Epithelial cell of proximal tubule (primary cell): ENCODE results near the gene PRCC. TPM values are rescaled to one million over a fixed set of nuclear protein-coding genes. Genes with fewer than 3 reads are reported as not detected.
A peak's percentile ranks its signal among the peaks of the same experiment; 100 is the strongest.

Experiments used
- DNase-seq: peaks from one replicate; pipeline ENCODE4 v3.0.0-alpha.2; 2011; ENCODE audit warnings: low read depth
- H3K4me3 ChIP-seq: 2 replicates; pipeline ENCODE4 v1.5.1; 2011; ENCODE audit warnings: low read depth, mild to moderate bottlenecking, low read length
- CTCF ChIP-seq: conservative IDR thresholded peaks from 2 replicates; pipeline ENCODE4 v1.5.1; 2012; ENCODE audit warnings: low read depth, mild to moderate bottlenecking, low read length
- total RNA-seq: library from RNA; depleted of rRNA; stranded (reverse); fragments of >200 nt; gene quantifications from 2 replicates; pipeline ENCODE4 v1.2.3, GENCODE V29; 2015

The PRCC gene
- total RNA-seq, 1 donor from 2014 or later, result 49.5 TPM

GRCh38 chr1:156749419-156750118 lies 17.8 kb upstream of the PRCC start:
- DNase-seq, result no peak
- no peak for TF ChIP-seq CTCF

GRCh38 chr1:156750191-156750672 lies 17.1 kb upstream of the PRCC start:
- TF ChIP-seq CTCF, result no peak
- DNase-seq, result no peak
- H3K4me3 ChIP-seq, result peak overlapping the region; percentile 97

More at GRCh38 chr1:156749419-156750118, 17.8 kb upstream of the PRCC start:
- peak overlapping the region; percentile 97 for H3K4me3 ChIP-seq

DNA sequence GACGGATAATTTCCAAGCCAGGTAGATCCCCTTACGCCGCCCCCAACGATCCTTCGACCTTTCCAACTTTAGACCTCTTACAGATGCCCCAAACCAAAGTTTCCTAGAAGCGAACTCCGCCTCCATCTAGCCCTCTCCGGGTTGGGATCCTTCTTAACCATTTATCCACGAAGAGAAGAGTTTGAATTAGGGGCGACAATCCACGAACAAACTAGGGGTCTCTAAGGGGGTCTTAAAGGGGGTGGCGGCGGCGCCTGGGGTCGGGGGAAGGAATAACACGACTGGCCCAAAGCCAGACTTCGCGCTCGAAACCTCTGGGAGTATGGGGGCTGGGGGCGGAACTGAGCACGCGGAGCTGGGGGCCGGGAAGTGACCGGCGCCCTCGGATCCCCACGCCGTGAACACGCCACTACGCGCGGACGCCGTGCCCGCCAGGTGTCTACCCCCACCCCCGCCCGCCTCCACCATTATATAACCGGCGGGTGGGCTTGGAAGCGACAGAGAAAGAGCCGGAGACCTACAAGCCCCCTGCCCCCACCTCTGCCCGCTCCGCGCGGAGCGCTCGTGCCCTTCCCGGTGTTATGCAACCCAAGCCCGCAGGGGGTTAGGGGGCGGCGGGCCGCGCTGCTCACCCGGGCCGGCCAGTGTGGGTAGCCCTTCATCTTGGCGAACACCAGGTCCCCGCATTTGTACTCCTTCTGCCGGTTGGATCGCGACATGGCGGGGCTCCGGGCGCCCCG lies 16.5 kb upstream of the PRCC start:
- TF ChIP-seq CTCF, result no peak
- H3K4me3 ChIP-seq, result peak overlapping the region; percentile 97
- DNase-seq, result no peak

DNA sequence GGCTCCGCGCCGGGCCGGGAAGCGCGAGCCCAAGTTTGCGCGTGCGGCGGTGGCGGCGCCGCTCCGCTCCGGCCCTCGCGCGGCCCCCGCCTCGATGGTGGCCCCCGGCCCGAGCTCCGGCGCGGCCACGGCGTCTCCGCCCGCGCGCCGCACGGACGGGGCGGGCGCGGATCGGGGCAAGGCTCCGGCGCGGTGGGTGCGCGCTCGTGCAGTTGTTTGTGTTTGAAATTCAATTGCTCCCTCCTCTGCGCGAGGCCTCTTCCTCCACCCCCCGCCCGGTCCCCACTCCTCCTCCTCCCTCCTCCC lies 15.9 kb upstream of the PRCC start, which contains the start of gene HDGF:
HDGF (minus strand) TSS at position 225 of the 306 bp plus-strand sequence. CDS start 246 bp downstream, outside the sequence.
- DNase-seq, result no peak
- no peak for TF ChIP-seq CTCF

GRCh38 chr1:156751757-156752481 lies 15.4 kb upstream of the PRCC start:
- no peak for DNase-seq
- no peak for TF ChIP-seq CTCF
- peak overlapping the region; percentile 97 for H3K4me3 ChIP-seq

More for the DNA sequence above, 15.9 kb upstream of the PRCC start, which contains the start of gene HDGF:
- peak within 1 kb of the TSS; percentile 97 for H3K4me3 ChIP-seq

DNA sequence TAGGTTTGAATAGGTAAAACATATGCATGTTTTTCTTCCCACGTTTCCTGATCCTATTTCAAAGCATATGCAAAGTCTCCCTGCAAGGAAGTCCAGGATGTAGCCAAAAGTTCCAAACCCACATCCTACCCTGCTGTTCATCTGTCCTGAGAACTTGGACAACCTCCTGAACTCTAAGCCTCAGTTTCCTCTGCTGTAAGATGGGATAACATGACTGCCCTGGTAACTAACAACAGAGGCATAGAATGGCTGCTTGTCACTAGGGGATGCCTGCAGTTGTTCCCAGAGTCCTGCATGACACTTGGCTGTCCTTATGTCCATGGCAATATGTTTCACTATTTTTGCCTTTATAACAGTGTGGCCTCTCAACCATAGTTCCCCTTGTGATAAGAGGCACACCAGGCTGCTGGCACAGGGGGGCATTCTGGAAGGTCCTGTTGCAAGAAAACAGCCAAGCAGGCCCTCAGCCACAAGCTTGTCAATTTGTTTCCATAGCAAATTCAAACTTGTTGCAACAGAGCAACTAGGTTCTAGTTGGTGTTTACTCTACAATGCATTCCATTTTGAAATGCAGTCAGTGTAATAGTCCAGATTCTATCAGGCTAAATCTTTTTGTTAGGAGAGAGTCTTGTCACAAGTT lies 14.4 kb upstream of the PRCC start:
- H3K4me3 ChIP-seq, result peak overlapping the region; percentile 97
- DNase-seq, result no peak
- no peak for TF ChIP-seq CTCF
